HepG2 (cell line): ENCODE results near the gene GFRA1. TPM values are rescaled to one million over a fixed set of nuclear protein-coding genes. Genes with fewer than 3 reads are reported as not detected.

Experiments used
- ATAC-seq: fragments of 200-7000 bp; cut with Tn5 transposase; 3 replicates; pipeline ENCODE4 v1.9.1; 2020; ENCODE audit warnings: mild to moderate bottlenecking, moderate library complexity
- BruUV-seq: library from RNA; stranded (reverse); fragments of 400-500 nt; replicated peaks from 2 replicates; lab custom pipeline; 2021; lab: Mats Ljungman, UMichigan
- CTCF ChIA-PET: fragments of 300-600 bp; formaldehyde crosslinking; extraction: SDS; loops from one replicate; lab custom pipeline; 2021; ENCODE audit warnings: low total read pairs, inconsistent platforms, low intra/inter-chr PET ratio; lab: Yijun Ruan, JAX
- POLR2A ChIA-PET: fragments of 350-600 bp; sonication (Branson Sonifier 250); formaldehyde crosslinking; loops from one replicate; lab custom pipeline; 2020; ENCODE audit warnings: antibody characterized with exemption, inconsistent platforms; lab: Yijun Ruan, JAX
- DNase-seq: peaks from one replicate; pipeline ENCODE4 v3.0.0-alpha.2; 2015; ENCODE audit warnings: low spot score
- FAIRE-seq: peaks from 3 replicates; lab custom pipeline; 2011; peaks lifted over from hg19 to GRCh38; lab: Jason Lieb, UNC
- H2AFZ ChIP-seq: one replicate; pipeline ENCODE4 v1.6.1; 2011; ENCODE audit warnings: low read length, inconsistent platforms
- H3K27ac ChIP-seq: fragments of 300-600 bp; 3 replicates; pipeline ENCODE4 v1.8.0; 2011; ENCODE audit warnings: mixed run types, mild to moderate bottlenecking, mixed read lengths, low read length, inconsistent platforms; ENCODE audit not compliant: insufficient read depth; ENCODE audit errors: extremely low read length
- H3K27me3 ChIP-seq, 2 experiments: fragments of 200-600 bp in 1 of 2; 2 replicates in 1 of 2; 3 replicates in 1 of 2; pipeline versions ENCODE4 v1.6.0 to v1.8.0; 2011; ENCODE audit warnings: low read length in 2 of 2, mild to moderate bottlenecking in 2 of 2, moderate library complexity in 2 of 2, inconsistent platforms in 1 of 2; ENCODE audit not compliant: insufficient read depth in 2 of 2, control insufficient read depth in 1 of 2
- H3K36me3 ChIP-seq, 2 experiments: fragments of 200-600 bp in 1 of 2; replicated peaks in 1 of 2; 2 replicates in 1 of 2; 3 replicates in 1 of 2; pipeline versions ENCODE4 v1.5.1 to v1.8.0; 2011; ENCODE audit warnings: low read length in 2 of 2, inconsistent platforms in 1 of 2; ENCODE audit not compliant: insufficient read depth in 2 of 2, control insufficient read depth in 1 of 2
- H3K4me1 ChIP-seq: 2 replicates; pipeline ENCODE4 v1.5.1; 2012; ENCODE audit warnings: low read length, inconsistent platforms; ENCODE audit not compliant: insufficient read depth
- H3K4me2 ChIP-seq: 2 replicates; pipeline ENCODE4 v1.6.0; 2011; ENCODE audit warnings: low read depth, low read length, inconsistent platforms
- H3K4me3 ChIP-seq, 3 experiments: fragments of 200-600 bp in 1 of 3; sonication (generic), shearing (Covaris generic) in 1 of 3; replicated peaks in 1 of 3; 2 replicates each; pipeline ENCODE4 v1.5.1; 2011 to 2016; ENCODE audit warnings: low read length in 3 of 3, inconsistent platforms in 2 of 3, low read depth in 2 of 3, mild to moderate bottlenecking in 2 of 3, control low read depth in 1 of 3, mixed read lengths in 1 of 3; ENCODE audit not compliant: insufficient read depth in 1 of 3
- H3K79me2 ChIP-seq: one replicate; pipeline ENCODE4 v1.6.1; 2011; ENCODE audit warnings: low read length, inconsistent platforms; ENCODE audit not compliant: insufficient read depth
- H3K9ac ChIP-seq: 2 replicates; pipeline ENCODE4 v1.6.0; 2011; ENCODE audit warnings: mild to moderate bottlenecking, low read depth, low read length, inconsistent platforms; ENCODE audit not compliant: insufficient read depth
- H3K9me3 ChIP-seq: 2 replicates; pipeline ENCODE4 v1.5.1; 2012; ENCODE audit warnings: mild to moderate bottlenecking, low read length
- H4K20me1 ChIP-seq: 2 replicates; pipeline ENCODE4 v1.6.0; 2011; ENCODE audit warnings: inconsistent platforms, mild to moderate bottlenecking, low read length, moderate library complexity; ENCODE audit not compliant: insufficient read depth
- ZNF335 ChIP-seq: sonication (generic); formaldehyde crosslinking; IDR thresholded peaks from 2 replicates; pipeline ENCODE4 v1.4.0; 2020; ENCODE audit warnings: missing genetic modification reagents
- ZNF556 ChIP-seq: sonication (generic); formaldehyde crosslinking; IDR thresholded peaks from 2 replicates; pipeline ENCODE4 v1.4.0; 2020; ENCODE audit warnings: mild to moderate bottlenecking, missing genetic modification reagents, borderline replicate concordance
- ZNF841 ChIP-seq: sonication (generic); formaldehyde crosslinking; IDR thresholded peaks from 2 replicates; pipeline ENCODE4 v1.8.1; 2023; ENCODE audit warnings: missing genetic modification reagents, borderline replicate concordance
- WGBS: methylation state at CpG from one replicate; pipeline ENCODE4 v1.1.6; 2017; ENCODE audit warnings: low lambda C conversion rate; 5-methylcytosine and 5-hydroxymethylcytosine counted together
- in situ Hi-C: cut with HindIII; loops from 2 replicates; pipeline ENCODE4 v1.10.0; 2017; ENCODE audit warnings: low pct_unique_long_range_greater_than_20kb; ENCODE audit not compliant: extremely low pct_ligation_motif_present
- intact Hi-C: fragments of 100-400 bp; cut with micrococcal nuclease; formaldehyde crosslinking; loops from one replicate; pipeline ENCODE4 v1.10.0; 2022; ENCODE audit not compliant: unreplicated experiment
- polyA plus RNA-seq, 8 experiments: library from polyadenylated mRNA; depleted of rRNA in 3 of 8; stranded (reverse) in 7 of 8; unstranded in 1 of 8; fragments of >200 nt; fragmentation: Illumina TruSeq in 4 of 8; extraction: Trizol in 4 of 8; gene quantifications; 2 replicates each; pipeline versions ENCODE4 v1.2.1 to v1.2.3, GENCODE V29; 2011 to 2016; ENCODE audit warnings: low read depth in 4 of 8, missing spikeins in 1 of 8, mixed read lengths in 1 of 8; ENCODE audit not compliant: insufficient read depth in 1 of 8
- total RNA-seq, 5 experiments: library from RNA; depleted of rRNA; stranded (reverse); fragments of >200 nt; fragmentation: Illumina TruSeq; extraction: Trizol; gene quantifications; 2 replicates each; pipeline ENCODE4 v1.2.3, GENCODE V29; 2016; ENCODE audit warnings: low read depth in 1 of 5
- TF ChIP-seq, protein P1 (sequence below): sonication (generic); formaldehyde crosslinking; conservative IDR thresholded peaks from 2 replicates; pipeline ENCODE4 v1.4.0; 2020; ENCODE audit warnings: missing genetic modification reagents
- TF ChIP-seq, protein P2 (sequence below): sonication (generic); formaldehyde crosslinking; IDR thresholded peaks from 2 replicates; pipeline ENCODE4 v1.5.1; 2020; ENCODE audit warnings: missing genetic modification reagents, mild to moderate bottlenecking, borderline replicate concordance
- TF ChIP-seq, protein P3 (sequence below), 2 experiments: IDR thresholded peaks; 2 replicates each; pipeline ENCODE4 v1.6.1; 2011 to 2012; ENCODE audit warnings: low read length in 2 of 2, borderline replicate concordance in 1 of 2, low read depth in 1 of 2, mild to moderate bottlenecking in 1 of 2, moderate library complexity in 1 of 2

GFRA1 gene
- total and polyA plus RNA-seq, 2 of the 13 experiments (the other 11 are each of a cell fraction or from before 2014, with no cell fraction given): not detected

DNA sequence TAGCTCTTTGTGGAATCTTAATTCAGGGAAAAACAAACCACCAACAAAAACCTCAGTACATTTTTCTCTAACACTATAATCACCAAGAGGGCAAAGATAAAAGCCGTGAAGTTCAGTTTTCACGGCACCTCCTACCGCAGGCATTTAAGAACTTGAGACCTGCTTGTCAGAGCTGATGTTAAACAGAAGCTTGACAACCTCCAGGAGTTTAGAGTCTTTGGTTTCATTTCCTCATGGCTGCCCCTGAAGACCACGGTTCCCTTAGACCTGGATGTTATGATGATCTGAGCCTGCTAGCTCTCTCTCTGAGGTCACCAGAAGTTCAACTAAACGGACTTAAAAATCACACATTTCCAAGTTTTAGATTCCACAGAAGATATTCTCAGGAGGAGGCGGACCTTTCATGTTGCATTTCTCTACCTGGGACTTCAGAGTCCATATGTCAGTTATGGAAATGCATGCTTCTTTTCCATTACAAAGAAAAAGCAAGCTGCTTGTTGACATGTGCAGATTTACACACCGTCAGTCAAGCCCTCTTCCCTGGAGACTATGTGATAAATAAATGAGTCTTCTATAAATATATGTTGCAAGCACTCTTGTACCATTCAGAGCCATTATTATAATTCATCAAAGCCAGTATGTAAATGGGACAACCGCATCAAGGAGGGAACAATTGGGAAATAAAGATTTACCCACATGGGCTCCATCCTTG, 258.0 kb downstream of the GFRA1 start:
- Histone ChIP-seq H3K4me3 (no peak overlapping the region), H2AFZ (no peak overlapping the region), H3K27ac (no peak overlapping the region), H3K9me3 (no peaks in the 10 kb centered on the region), H3K9ac (no peak overlapping the region), H3K27me3 (no peaks in the 10 kb centered on the region), H3K4me2 (no peak overlapping the region), H3K36me3 (no peaks in the 10 kb centered on the region), H3K79me2 (no peaks in the 10 kb centered on the region), H4K20me1 (no peaks in the 10 kb centered on the region), H3K4me1 (no peaks in the 10 kb centered on the region)
- TF ChIP-seq, protein P1, sequence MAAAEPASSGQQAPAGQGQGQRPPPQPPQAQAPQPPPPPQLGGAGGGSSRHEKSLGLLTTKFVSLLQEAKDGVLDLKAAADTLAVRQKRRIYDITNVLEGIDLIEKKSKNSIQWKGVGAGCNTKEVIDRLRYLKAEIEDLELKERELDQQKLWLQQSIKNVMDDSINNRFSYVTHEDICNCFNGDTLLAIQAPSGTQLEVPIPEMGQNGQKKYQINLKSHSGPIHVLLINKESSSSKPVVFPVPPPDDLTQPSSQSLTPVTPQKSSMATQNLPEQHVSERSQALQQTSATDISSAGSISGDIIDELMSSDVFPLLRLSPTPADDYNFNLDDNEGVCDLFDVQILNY (CRISPR knock-in tag): no peak
- TF ChIP-seq ZNF335 (no peak), ZNF841 (CRISPR knock-in tag) (no peak), ZNF556 (CRISPR knock-in tag) (no peak)
- TF ChIP-seq, protein P2, sequence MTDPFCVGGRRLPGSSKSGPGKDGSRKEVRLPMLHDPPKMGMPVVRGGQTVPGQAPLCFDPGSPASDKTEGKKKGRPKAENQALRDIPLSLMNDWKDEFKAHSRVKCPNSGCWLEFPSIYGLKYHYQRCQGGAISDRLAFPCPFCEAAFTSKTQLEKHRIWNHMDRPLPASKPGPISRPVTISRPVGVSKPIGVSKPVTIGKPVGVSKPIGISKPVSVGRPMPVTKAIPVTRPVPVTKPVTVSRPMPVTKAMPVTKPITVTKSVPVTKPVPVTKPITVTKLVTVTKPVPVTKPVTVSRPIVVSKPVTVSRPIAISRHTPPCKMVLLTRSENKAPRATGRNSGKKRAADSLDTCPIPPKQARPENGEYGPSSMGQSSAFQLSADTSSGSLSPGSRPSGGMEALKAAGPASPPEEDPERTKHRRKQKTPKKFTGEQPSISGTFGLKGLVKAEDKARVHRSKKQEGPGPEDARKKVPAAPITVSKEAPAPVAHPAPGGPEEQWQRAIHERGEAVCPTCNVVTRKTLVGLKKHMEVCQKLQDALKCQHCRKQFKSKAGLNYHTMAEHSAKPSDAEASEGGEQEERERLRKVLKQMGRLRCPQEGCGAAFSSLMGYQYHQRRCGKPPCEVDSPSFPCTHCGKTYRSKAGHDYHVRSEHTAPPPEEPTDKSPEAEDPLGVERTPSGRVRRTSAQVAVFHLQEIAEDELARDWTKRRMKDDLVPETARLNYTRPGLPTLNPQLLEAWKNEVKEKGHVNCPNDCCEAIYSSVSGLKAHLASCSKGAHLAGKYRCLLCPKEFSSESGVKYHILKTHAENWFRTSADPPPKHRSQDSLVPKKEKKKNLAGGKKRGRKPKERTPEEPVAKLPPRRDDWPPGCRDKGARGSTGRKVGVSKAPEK (CRISPR knock-in tag): no peak
- TF ChIP-seq, protein P3, sequence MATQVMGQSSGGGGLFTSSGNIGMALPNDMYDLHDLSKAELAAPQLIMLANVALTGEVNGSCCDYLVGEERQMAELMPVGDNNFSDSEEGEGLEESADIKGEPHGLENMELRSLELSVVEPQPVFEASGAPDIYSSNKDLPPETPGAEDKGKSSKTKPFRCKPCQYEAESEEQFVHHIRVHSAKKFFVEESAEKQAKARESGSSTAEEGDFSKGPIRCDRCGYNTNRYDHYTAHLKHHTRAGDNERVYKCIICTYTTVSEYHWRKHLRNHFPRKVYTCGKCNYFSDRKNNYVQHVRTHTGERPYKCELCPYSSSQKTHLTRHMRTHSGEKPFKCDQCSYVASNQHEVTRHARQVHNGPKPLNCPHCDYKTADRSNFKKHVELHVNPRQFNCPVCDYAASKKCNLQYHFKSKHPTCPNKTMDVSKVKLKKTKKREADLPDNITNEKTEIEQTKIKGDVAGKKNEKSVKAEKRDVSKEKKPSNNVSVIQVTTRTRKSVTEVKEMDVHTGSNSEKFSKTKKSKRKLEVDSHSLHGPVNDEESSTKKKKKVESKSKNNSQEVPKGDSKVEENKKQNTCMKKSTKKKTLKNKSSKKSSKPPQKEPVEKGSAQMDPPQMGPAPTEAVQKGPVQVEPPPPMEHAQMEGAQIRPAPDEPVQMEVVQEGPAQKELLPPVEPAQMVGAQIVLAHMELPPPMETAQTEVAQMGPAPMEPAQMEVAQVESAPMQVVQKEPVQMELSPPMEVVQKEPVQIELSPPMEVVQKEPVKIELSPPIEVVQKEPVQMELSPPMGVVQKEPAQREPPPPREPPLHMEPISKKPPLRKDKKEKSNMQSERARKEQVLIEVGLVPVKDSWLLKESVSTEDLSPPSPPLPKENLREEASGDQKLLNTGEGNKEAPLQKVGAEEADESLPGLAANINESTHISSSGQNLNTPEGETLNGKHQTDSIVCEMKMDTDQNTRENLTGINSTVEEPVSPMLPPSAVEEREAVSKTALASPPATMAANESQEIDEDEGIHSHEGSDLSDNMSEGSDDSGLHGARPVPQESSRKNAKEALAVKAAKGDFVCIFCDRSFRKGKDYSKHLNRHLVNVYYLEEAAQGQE (IDR thresholded peaks at IDR 0.05; ENCODE audit: borderline replicate concordance in 1 of 2, low read depth in 1 of 2, low read length in 2 of 2): no peak
- in situ Hi-C loops: no loop called here
- no peak for FAIRE-seq
- no TSS peak for BruUV-seq
- POLR2A ChIA-PET: no interaction called here
- ATAC-seq: no peak
- WGBS: 16% methylated on average over 8 of the region's 8 CpGs
- no peak for DNase-seq
- CTCF ChIA-PET: no interaction called here
- intact Hi-C loops: no loop called here
